ENCODE data around the gene PCNT. TPM values are rescaled to one million over a fixed set of nuclear protein-coding genes. Genes with fewer than 3 reads are reported as not detected.

PCNT gene
- total RNA-seq, 4 donors from 2014 or later, result 42.8 to 58.6 (median 45.9) TPM

DNA sequence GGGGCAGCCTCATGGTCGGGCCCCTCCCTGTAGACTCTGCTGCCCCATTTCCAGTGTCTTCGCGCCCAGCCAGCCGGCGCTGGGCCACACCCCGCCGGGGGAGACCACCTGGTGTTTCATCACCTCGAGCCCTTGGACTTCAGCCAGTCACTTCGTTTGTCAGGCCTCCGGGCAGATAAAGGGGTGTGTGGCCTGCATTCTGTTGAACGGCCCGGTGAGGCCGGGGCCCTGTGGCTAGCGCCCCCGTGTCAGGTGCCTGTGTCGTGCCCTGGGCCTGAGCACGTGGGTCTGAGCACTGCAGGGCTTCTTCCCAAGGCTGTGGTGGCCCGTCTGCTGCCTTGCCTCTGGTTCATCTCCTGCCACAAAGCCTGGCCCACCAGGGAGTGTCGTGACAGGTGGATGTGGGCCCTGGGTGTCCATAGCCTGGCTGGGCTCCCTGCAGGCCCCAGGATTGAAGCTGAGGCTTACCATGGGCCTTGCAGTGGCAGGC lies 69.5 kb downstream of the PCNT start:
- WGBS, 2 donors, result 66 to 75% methylated on average over 14 to 16 of the region's 19 CpGs
- Histone ChIP-seq H3K27ac (no peak overlapping the region), H3K4me1 (peaks cover 0 to 10% (median 0%) of the 10 kb centered on the region in 4 donors), H3K27me3 (no peaks in the 10 kb centered on the region), H3K36me3 (peaks cover 0 to 80% (median 9%) of the 10 kb centered on the region in 3 donors), H3K4me3 (no peak overlapping the region), H3K9me3 (no peaks in the 10 kb centered on the region)
- TF ChIP-seq EP300 (IDR thresholded peaks at IDR 0.05) (no peak), CTCF (IDR thresholded peaks at IDR 0.05) (no peak), POLR2A (IDR thresholded peaks at IDR 0.05) (no peak)
- no peak for DNase-seq (ENCODE audit: low spot score in 2 of 2)

DNA sequence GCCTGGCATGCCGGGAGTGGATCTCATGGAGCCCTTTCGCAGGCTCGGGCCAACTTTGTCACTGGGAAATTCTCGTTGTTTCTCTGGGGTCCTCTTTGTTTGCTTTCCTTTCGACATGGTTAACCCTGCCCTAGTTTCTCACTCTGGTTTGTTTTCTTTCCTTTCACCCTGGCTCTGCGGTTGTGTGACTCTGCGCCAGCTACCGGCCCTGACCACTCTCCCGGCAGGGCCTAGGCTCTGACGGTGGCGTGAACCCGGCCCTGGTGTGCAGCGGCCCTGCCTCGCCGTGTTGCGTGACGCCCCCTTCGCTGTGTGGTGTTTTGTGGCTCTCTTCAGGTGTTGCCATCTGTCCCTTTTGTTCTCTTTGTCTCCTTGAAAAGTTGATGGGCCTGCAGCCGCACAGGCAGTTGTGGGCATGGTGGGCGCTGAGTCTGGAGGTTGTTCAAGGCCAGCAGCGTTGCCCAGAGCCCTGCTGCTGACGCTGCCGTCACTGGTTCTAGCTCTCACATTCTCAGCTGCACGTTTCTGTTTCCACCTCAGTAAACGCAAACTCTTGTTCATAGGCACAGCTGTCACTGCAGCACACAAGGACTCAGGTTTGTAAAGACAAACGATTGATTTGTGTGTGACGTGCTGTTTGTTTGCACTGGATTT lies 70.1 kb downstream of the PCNT start:
- H3K9me3 ChIP-seq, result no peaks in the 10 kb centered on the region
- H3K4me1 ChIP-seq, result peaks cover 0 to 10% (median 0%) of the 10 kb centered on the region in 4 donors
- TF ChIP-seq EP300 (IDR thresholded peaks at IDR 0.05), result no peak
- TF ChIP-seq POLR2A (IDR thresholded peaks at IDR 0.05), result no peak
- TF ChIP-seq CTCF (IDR thresholded peaks at IDR 0.05), result no peak
- WGBS, 2 donors, result 85 to 89% methylated on average over 27 of the region's 27 CpGs
- peaks cover 0 to 80% (median 9%) of the 10 kb centered on the region in 3 donors for H3K36me3 ChIP-seq
- no peak for DNase-seq (ENCODE audit: low spot score in 2 of 2)
- no peak overlapping the region for H3K4me3 ChIP-seq
- no peaks in the 10 kb centered on the region for H3K27me3 ChIP-seq
- H3K27ac ChIP-seq, result no peak overlapping the region

- peaks cover 0 to 80% (median 9%) of the 10 kb centered on the region in 3 donors for H3K36me3 ChIP-seq
- H3K27ac ChIP-seq, result no peak overlapping the region
- WGBS, 2 donors, result 86 to 87% methylated on average over 9 to 12 of the region's 13 CpGs
Observed at GRCh38 chr21:46394595-46395104, 70.7 kb downstream of the PCNT start.

DNA sequence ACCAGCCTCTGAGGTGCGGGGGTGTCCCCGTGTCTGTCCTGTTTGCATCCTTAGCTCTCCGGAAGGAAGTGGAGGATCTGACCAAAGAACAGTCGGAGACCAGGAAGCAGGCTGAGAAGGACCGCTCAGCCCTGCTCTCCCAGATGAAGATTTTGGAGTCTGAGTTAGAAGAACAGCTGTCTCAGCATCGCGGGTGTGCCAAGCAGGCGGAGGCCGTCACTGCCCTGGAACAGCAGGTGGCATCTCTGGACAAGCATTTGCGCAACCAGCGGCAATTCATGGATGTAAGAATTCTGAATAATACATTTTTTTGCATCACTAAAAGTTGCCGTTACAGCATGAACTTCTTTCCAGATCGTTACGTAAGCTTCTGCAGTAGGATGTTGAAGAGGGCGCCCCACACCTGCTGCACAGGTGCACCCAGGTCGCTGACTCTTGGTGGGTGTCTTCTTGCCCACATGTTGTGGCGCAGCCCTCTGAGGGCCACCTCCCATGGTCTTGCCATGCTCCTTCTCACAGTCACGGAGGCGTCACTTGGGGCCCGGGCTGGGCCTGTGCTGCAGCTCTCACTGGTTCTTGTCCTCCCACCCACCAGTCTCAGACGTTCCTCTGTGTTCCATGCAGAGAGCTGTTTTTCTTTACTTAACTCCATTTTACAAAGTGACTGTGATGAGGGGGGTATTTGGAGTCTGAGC lies 73.4 kb downstream of the PCNT start:
- 92 to 94% methylated on average over 21 of the region's 21 CpGs for WGBS, 2 donors
- Histone ChIP-seq H3K4me1 (peaks cover 0 to 10% (median 0%) of the 10 kb centered on the region in 4 donors), H3K27ac (no peak overlapping the region), H3K36me3 (peaks cover 0 to 84% (median 9%) of the 10 kb centered on the region in 3 donors), H3K27me3 (no peaks in the 10 kb centered on the region), H3K9me3 (no peaks in the 10 kb centered on the region), H3K4me3 (no peak overlapping the region)
- no peak for TF ChIP-seq EP300 (IDR thresholded peaks at IDR 0.05)
- TF ChIP-seq CTCF (IDR thresholded peaks at IDR 0.05), result no peak
- no peak for DNase-seq (ENCODE audit: low spot score in 2 of 2)

More at GRCh38 chr21:46394595-46395104, 70.7 kb downstream of the PCNT start:
- Histone ChIP-seq H3K4me3 (no peak overlapping the region), H3K27me3 (no peaks in the 10 kb centered on the region), H3K9me3 (no peaks in the 10 kb centered on the region), H3K4me1 (peaks cover 0 to 10% (median 0%) of the 10 kb centered on the region in 4 donors)
- DNase-seq (ENCODE audit: low spot score in 2 of 2), result no peak
- TF ChIP-seq EP300 (IDR thresholded peaks at IDR 0.05) (no peak), POLR2A (IDR thresholded peaks at IDR 0.05) (no peak), CTCF (IDR thresholded peaks at IDR 0.05) (no peak)

- Histone ChIP-seq H3K4me3 (no peak overlapping the region), H3K27ac (no peak overlapping the region), H3K4me1 (peaks cover 0 to 6% (median 0%) of the 10 kb centered on the region in 4 donors), H3K9me3 (no peaks in the 10 kb centered on the region), H3K27me3 (no peaks in the 10 kb centered on the region), H3K36me3 (peaks cover 0 to 88% (median 9%) of the 10 kb centered on the region in 3 donors)
- TF ChIP-seq EP300 (IDR thresholded peaks at IDR 0.05) (no peak), CTCF (IDR thresholded peaks at IDR 0.05) (no peak), POLR2A (IDR thresholded peaks at IDR 0.05) (no peak)
- DNase-seq (ENCODE audit: low spot score in 2 of 2), result no peak
- 96 to 97% methylated on average over 21 of the region's 22 CpGs for WGBS, 2 donors
Observed at GRCh38 chr21:46397993-46398392, 74.0 kb downstream of the PCNT start.

Data from tibial nerve (tissue), 4 donors.